Daoy (cell line): Measurements from ENCODE around the gene SUGCT. TPM values are rescaled to one million over a fixed set of nuclear protein-coding genes. Genes with fewer than 3 reads are reported as not detected.
"Not testable (repeated sequence)": the region's sequence is repeated elsewhere in the genome, so short reads cannot be mapped to it uniquely, and the experiment has no call there.

ENCODE experiments used
- DNase-seq: peaks from one replicate; pipeline ENCODE4 v3.0.0-alpha.2; 2015; ENCODE audit warnings: low read depth
- total RNA-seq: library from RNA; depleted of rRNA; stranded (reverse); fragments of >200 nt; shearing (Covaris generic); gene quantifications from 2 replicates; pipeline ENCODE4 v1.2.3, GENCODE V29; 2014

Gene SUGCT
- total RNA-seq, 1 experiment from 2014 or later = 11.8 TPM

DNA sequence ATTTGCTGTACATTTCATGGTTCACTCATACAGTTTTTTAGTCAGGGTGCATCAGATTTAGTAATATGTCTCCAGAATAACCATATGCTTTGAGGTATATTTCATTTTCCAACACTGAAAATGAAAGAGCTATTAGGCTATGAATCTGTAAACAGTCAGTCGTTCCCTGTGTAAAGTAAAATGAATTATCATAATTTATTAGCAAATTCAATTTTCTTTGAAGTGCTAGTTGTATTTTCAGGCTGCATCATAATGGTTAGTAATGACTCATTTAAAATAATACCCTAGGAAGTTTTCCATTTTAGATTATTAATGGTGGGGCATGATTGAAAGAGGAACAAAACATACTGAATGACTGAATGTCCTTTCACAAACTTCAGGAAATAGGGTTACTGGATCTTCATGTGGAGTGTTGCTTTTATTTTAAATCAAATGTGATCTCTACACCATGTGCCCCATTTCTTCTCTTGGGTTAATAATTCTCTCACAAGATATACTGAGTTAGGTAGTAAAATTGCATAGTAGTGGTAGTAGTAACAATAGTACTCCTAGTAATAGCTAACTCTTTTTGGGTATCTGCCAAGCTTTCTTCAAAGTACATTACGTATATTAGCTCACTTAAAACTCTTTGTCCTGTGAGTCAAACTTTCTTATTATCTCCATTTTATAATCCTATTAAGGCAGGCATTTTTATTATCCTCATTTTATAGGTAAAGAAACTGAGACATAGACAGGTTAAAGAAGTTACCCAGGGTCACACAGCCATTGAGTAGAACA is 476.5 kb downstream of the SUGCT start:
- DNase-seq = no peak

DNA sequence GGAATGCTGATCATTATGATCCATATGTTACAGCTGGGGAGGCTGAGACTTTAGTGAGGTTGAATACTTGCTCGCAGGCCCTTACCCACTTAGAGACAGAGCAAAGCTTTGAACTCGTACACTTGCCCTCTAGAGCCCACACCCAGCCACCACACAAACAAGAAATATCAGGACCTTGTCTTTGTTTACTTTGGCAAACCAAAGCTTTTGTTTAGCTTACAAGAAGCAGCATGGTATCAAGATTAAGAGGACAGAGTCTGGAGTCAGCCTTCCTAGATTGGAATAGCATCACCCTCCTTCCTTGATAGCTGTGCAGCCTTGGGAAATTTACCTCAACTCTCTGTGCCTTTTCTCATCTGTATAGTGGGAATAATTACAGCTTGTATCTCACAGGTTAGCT is 477.5 kb downstream of the SUGCT start:
- DNase-seq = no peak

DNA sequence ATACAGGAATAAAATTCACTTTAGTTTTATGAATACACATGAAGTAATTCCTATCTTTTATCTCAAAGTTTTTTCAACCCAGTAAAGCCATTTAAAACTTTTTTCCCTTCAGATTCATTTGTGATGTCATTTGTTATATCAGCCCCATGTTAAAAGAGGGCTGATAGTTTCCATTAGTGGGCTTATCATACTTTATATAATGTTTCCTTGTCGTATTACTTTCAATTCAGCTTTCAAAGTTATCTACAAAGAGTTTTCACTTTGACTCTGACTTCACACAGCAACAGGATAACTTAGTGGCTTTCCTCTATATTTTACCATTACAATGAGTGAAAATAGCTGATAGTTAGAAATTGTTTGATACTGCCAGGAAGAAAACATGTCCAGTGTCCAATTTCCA is 484.8 kb downstream of the SUGCT start:
- no peak for DNase-seq

DNA sequence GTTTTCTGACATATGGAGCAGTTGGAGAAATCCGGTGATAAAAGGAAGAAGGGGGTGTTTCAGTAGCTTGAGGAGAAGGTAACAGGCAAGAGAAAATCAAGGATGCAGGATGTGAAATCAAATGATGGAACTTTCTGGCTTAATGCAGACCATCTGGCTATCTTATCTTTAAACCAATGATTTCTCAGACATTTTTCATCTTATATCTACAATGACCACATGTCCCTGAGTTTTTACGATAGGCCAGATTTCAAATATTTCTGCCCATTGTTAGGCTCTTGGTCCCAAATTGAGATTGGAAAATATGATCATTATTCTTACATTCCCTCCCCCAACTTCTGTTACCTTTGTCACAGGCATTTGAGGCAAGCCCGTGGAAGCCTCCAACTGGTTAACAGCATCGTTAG is 486.8 kb downstream of the SUGCT start:
- no peak for DNase-seq

GRCh38 chr7:40622941-40623501 is 488.2 kb downstream of the SUGCT start:
- no peak for DNase-seq

- no peak for DNase-seq
Measured at GRCh38 chr7:40623863-40624262, 489.1 kb downstream of the SUGCT start.

DNA sequence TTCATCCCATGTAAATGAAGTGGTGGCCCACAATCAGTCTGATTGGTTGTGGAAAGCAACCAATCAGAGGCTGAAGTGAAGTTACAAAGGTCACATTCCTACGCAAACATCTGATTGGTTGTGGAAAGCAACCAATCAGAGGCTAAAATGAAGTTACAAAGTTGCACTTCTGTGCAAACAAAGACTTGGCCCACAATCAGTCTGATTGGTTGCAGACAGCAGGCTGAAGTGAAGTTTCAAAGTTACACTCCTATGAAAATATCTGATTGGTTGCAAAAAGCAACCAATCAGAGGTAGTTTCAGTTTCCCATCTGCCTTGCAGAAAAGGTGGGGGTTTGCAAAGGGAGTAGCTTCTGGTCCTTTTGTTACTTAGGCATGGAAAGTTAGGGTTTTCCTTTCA is 492.6 kb downstream of the SUGCT start:
- DNase-seq = not testable (repeated sequence)

DNA sequence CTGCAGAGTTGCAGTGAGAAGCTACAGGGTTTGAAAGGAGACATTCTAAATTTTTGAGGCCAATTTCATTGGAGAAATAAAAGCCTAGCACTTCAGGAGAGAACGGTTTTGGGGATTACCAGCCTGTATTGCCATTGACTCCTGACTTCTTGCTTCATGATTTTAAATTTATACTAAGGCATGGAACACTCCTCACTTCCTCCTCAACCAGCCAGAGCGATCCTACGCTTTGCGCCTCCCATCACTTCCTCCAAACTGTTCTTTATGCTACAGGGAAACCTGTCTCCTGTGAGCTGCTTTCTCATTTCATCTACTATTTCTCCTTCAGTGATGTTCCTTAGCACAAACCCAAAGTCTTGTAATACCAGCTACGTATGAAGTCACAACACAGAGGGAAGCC is 495.1 kb downstream of the SUGCT start:
- no peak for DNase-seq

GRCh38 chr7:40634118-40634517 is 499.3 kb downstream of the SUGCT start:
- DNase-seq = no peak

DNA sequence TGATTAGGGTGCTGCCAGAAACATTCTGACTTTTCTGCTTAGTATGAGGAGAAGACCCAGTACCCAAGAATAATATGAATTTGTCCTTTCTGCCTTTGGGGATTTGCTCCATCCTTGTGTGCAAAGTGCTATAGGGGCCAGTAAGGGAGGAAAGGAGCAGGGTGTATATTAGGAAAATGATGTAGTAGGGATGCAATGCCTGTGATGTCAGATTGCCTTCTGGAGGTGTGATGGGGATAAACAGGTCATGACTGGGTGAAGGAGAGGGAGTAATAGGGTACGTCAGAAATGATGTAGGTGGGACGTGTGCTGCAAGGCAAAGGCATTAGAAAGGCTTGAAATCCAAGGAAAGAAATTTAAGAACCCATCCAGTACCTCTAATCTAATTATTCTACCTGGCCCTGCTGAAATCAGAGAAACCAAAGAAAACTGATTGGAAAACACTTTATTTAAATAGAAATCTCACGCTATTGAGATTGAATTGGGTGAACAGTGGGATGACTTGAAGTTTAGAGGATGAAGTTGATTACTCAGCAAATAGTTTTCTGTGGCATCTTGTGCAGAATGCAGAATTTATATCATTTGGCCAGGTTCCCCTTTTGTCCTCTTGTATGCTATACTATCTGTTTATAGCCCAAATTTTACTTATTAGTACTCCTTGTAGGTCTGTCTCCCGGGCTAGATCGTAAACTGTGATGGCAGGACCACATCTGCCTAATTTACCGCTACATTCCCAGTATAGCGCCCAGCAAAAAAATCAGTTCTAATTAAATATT is 503.9 kb downstream of the SUGCT start:
- no peak for DNase-seq

DNA sequence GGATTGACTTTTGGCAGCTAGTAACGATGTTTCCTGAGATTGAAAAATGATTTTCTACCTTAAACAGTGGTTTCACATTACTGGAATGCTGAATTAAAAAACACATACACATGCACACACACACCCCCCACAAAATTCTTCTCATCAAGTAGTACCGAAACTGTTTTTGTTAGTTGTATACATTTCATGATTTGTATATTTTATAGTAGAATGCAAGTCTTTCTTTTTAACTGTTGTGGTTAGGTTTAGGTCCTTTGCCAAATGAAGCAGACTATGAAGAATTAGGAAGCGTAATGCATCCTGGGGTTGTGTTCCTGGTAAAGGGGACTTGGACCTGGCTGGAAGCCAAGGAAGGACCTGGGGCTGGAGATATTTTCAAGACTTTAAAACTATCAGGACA is 505.8 kb downstream of the SUGCT start:
- DNase-seq = no peak

- no peak for DNase-seq
Measured at GRCh38 chr7:40641701-40642100, 506.9 kb downstream of the SUGCT start.

GRCh38 chr7:40643664-40644063 is 508.9 kb downstream of the SUGCT start:
- DNase-seq = no peak

- DNase-seq = no peak
Measured at GRCh38 chr7:40644454-40645188, 509.8 kb downstream of the SUGCT start.

- no peak for DNase-seq
Measured at GRCh38 chr7:40645197-40645596, 510.4 kb downstream of the SUGCT start.

DNA sequence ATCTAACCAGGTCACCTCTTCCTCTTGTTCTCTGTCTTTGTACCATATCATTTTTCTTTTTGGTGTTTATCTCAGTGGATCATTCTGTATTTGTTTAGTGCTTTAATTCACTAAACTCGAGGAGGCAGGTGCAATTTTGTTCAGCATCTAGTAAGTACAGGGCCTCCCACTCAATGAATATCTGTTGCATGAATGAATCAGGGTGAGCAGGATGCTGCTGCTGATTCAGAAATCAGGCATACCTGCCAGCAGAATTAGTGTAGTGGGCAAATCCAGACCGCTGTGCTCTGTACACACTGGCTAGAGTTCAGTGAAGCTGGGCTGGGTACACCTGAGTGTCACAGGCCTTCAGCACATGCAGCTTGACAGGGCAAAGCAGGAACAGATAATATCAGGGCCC is 511.9 kb downstream of the SUGCT start:
- DNase-seq = no peak

GRCh38 chr7:40647719-40648118 is 512.9 kb downstream of the SUGCT start:
- DNase-seq = no peak

GRCh38 chr7:40649247-40649646 is 514.4 kb downstream of the SUGCT start:
- DNase-seq = no peak

- DNase-seq = not testable (repeated sequence)
Measured at GRCh38 chr7:40650903-40651302, 516.1 kb downstream of the SUGCT start.

GRCh38 chr7:40654171-40654570 is 519.4 kb downstream of the SUGCT start:
- DNase-seq = no peak

DNA sequence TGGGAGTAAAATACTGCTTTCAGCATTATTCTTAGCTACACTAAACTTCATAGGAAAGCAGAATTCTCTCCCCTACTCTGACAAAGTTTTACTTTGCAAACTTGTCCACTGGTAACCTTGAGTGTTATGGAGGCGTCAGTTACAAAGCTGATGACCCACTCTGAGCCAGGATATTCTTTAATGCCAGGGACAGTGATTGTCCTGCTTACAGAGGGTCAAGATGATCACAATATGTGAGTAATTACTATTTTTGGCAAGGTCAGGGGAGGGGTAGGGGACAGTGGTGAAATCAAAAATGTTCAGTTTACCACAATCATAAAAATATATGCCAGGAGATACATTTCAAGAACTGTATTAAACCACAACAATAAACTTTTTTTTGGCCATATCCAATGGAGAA is 520.6 kb downstream of the SUGCT start:
- DNase-seq = no peak

GRCh38 chr7:40656349-40656748 is 521.5 kb downstream of the SUGCT start:
- DNase-seq = no peak
